GM21423 (cell line): Measurements from ENCODE around the gene COL28A1.
"Not testable (repeated sequence)": the region's sequence is repeated elsewhere in the genome, so short reads cannot be mapped to it uniquely, and the experiment has no call there.

Source experiments
- ATAC-seq: cut with Tn5 transposase; IDR thresholded peaks from one replicate; pipeline ENCODE4 v1.9.1; 2021; ENCODE audit warnings: mild to moderate bottlenecking, moderate library complexity; ENCODE audit not compliant: unreplicated experiment

Gene COL28A1

DNA sequence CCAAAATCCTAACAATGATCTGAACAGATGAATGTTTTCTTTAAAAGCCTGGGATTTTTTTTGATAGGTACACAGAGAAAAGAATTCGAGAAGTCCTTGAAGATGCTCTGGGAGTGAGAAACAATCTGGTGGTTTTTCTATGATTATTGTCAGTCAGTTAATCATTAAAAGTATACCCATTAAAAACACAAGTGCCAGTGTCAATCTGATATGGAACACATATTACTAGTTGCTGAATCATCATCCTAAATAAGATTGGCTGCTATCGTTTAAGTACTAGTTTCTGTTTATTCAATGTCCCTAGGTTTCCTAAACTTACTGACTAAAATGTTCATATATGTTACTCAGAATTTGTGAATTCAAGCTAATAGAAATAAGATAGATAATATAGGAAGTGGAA lies 16.1 kb downstream of the COL28A1 start:
- ATAC-seq = no peak

DNA sequence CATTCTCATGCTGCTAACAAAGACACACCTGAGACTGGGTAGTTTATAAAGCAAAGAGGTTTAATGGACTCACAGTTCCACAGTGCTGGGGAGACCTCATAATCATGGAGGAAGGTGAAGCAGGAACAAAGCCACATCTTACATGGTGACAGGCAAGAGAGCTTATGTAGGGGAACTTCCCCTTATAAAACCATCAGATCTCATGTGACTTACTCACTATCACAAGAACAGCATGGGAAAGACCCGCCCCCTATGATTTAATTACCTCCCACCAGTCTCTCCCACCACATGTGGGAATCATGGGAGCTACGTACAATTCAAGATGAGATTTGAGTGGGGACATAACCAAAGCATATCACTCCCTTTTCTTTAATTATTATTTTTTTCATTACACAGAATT lies 16.6 kb downstream of the COL28A1 start:
- no peak for ATAC-seq

DNA sequence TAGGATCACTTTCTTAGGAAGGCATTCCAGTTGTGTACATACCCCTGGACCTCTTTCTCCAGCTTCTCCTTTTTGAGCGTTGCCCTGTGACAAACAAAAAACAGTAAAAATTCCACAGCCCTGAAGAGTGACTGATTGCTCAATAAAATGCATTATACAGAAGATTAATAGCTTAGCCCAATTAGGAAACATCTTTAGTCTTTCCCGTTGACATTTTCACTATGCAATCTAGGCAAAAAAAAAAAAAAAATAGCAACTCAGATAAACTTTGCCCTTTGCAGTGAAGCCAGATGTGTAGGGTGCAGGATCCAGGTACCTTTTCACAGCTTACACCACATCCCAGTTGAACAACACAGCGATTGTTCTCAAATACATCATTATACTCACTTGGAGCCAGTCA lies 17.9 kb downstream of the COL28A1 start:
- no peak for ATAC-seq

DNA sequence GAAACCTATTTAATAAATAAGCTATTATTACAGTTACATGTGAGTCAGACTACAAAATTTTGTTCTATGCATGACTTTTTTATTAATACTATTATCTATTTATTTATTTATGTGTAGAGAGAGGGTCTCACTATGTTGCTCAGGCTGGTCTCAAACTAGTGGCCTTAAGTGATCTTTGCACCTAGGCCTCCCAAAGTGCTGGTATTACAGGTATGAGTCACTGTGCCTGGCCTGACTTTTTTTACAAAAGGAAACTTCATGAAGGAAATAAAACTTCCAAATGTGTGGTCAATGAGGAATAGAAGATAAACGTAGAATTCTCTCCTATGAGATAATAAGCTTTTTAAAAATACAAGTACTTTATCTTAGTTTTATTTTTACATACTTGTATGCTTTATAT lies 19.0 kb downstream of the COL28A1 start:
- ATAC-seq = no peak

DNA sequence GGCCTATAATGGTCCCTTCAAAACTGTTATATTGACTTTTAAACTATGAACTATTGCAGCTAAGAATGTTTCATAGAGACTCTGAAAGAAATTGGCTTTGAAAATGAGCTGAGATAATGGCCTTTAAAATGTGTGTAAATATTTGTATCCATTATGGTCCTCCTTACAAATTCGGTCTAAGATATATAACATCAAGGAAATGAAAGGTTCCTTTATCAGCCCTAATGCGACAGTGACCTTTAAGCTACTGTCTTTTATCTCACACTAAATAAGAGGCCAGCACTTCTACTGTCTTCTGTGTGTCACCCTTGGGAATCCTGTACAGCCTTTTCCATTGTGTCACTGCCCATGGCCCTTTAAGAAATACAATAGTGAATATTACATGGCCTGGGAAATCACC lies 19.5 kb downstream of the COL28A1 start:
- no peak for ATAC-seq

DNA sequence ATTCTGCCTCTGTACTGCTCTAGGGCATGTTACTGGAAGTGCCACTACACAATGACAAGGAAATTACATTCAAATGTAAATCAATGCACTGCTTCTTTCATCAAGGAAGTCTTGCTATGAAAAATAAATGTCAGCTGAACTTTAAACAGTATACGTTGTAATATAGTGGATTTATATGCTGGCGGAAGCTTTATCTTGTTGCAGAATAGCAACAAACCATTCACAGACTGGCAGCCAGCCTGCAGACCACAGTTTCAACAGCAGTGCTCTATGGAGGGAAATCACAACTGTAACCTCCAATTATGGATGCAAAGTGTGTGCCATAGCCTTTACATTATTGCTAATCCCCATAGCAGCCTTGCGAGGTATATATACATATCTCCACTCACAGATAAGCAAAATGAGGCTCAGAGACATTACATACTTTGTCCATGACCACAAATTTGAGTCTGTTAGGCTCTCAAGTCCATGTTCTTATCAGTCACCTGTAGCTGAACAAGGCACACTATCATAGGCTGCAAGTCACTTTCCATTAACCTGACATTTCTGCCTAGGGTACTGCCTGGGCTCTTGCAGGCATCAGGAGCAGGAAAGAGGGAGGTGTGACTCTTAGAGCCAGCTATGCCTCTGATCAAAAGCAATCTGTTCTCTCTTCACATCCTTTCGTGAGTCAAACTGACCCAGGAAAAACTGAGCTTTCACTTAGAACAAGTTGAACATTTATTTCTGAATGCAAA lies 22.6 kb downstream of the COL28A1 start:
- ATAC-seq = no peak

DNA sequence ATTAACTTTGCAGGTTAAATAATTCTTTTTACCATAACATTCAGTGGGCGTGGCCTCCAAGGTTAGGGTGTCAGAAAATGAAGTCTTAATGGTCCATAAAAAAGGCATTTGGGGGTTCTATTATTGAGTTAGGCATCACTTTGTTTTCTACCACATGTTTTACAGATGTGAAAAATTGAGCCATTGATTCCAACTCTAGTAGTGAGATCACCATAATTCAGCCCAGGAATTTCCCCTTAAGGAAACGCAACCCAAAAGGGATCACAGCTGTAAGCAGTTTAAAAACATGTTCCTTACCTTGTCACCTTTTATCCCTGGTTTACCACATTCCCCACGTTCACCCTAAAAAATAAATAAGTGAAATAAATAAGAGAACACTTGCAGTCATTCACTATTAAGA lies 24.9 kb downstream of the COL28A1 start:
- no peak for ATAC-seq

DNA sequence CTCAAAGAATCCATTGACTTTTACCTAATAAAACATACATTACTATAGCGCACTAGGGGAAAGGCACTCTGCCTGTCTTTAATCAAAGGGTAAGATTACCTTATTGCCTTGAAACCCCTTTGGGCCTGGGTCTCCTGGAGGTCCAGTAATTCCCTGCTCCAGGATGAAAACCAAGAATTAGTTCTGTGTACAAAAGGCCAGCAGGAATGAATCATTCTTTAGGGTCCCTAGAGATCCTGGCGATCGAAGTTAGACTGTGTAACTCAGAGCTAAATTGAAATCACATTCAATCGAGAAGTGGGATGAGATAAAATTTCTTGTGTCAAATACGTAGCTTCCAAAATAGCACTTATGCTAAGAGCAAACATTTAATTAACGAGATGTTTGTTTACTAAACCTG lies 29.8 kb downstream of the COL28A1 start:
- ATAC-seq = no peak

DNA sequence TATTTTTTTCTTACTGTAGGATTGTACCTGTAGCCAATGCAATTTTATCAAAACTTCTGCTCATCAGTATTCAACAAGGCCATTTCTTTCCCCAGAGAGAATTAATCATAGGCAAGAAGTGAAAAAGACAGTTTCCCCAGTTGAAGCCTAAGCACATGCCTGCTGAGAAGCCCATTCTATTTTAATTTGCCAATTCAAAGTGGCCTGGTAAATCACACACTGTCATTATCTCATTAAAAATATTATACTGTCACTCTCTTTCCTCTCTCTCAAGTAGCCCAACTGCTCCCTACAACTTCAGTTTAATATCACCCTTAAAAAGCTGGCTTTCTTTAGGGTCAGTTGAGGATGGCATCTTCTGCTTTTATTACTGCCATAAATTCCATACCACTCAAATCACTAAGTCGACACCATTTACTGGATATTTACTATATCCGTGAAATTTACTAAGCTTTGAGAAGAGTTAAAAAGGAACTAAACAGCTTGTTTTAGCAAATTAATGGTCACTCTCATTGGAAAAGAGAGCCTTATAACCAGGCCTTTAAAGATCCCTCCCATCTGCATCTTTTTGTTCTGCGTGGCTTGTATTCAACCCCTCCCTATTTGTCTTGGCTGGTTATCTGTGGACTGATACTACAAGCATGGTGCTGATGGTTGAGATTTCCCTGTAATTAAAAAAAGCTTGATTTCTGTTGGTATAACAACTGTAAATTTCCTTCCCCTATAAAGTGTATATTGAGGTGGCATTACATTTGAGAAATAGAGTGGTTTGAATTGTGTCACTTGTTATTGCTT lies 30.6 kb downstream of the COL28A1 start:
- no peak for ATAC-seq

DNA sequence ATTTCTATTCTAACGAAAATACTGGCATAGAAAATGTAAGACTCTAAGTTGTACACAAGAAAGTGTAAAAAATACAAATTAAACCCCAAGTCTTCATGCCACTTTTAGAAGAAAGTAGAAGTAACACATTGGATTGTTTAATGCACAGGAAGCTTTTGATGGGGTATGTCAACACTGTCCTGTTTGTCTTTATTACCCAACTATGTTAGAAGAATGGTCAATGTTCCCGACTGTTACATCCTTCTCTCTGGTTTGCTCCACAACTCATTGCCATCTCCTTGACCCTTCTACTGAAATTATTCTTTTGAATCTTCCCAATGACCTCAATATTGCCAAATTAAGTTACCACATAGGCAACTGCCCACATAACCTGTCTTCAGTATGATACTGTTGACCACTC lies 35.8 kb downstream of the COL28A1 start:
- no peak for ATAC-seq

DNA sequence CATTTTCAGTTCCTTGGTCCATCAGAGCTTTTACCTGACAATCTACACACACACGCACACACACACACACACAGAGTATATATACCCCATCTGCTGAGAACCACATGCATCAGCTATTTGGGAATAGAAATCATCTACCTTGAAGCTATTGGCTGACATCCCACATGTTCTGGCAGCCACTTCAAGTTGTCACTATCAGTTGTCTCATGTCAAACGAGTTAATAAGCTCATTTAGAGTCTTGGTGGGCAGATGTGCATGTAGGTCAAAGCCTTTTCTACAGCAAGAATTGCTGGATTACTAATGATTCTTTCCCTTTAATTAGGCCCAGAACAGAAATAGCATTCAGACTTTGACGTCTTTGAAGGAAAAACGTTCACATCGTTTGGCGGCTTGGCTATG lies 36.8 kb downstream of the COL28A1 start:
- ATAC-seq = no peak

DNA sequence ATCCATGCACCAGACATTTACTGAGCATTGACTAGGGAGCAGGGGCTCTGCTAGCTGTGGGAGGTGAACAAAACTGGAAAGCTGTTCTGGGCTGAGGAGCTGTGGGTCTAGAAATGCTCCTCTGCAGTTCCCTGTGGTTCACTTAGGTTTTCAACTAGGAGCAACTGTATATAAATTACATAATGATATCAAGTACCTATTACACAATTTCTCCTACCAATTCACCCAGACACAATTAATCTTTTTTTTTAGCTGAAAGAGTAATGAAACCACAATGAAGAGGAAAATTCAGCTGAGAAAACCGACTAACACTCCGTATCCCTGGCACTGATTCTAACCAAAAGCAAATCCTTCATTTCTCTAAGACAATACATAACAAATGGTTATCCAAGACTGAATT lies 39.4 kb downstream of the COL28A1 start:
- ATAC-seq = no peak

DNA sequence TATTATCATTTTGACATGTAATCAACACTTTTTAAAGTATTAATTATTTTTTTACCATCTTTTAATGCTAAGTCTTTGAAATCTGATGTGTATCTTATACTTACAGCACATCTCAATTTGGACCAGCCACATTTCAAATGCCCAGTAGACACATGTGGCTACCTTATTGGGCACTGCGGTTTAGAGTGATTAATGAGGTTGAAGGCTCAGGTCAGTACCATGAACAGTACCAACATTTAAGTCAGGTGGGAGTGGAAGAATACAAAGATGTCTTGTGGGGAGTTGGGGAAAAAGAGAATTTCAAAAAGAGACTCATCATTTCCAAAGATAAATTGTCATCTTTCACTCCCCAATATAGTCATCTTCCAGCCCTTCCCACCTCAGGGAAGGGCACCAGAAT lies 40.5 kb downstream of the COL28A1 start:
- no peak for ATAC-seq

DNA sequence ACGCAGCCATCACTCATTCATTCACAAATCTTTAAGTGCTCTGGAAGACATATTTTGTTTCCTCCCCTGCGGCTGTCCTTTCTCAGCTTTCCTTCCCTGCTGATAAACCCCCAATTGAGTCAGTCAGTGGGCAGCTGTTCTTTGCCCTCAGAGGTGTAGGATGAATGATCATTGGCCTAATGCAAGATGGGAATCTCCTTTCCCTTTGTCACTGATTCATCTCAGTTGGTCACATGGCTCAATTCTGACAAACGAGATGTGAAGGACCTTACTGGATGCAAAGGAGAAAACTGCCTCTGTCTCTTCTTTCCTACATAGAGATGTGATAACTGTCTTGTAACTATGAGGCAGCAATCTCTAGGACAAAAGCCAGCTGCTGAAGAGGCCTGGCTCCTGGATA lies 44.6 kb downstream of the COL28A1 start:
- no peak for ATAC-seq

DNA sequence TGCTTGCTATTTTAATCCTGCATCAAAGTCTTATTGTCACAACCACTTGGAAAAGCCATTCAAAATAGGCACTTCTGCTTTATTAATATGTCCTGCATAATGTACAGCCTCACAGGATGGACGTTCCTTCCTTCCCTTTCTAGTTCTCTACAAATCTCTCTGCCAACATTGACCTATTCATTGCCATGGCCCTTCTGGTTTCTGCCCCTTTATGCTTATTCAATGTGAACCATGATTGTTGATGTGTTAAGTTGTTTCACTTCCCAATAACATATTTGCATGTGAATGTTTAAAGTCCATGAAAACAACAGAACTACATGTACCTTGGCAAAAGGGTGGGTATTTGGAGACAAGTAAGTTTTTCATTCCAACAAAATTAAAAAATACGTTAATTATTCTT lies 45.7 kb downstream of the COL28A1 start:
- no peak for ATAC-seq

DNA sequence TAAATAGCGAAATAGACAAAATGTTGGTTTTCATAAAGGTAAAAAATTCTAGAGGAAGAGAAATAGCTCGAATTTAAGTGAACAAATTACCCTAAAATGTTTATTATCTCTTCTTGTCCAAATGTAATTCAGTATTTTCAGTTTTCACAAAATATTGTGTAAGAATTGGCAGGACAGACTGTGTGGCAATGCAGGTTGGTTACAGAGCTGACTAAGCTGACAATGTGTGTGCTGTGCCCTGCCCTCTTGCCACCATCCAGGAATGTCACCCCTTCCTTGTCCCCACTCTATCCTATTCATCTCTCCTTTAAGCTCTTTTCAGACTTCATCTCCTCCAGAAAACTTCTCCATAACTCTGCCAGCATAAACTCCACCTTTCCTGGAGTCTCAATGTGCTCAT lies 46.1 kb downstream of the COL28A1 start:
- no peak for ATAC-seq

DNA sequence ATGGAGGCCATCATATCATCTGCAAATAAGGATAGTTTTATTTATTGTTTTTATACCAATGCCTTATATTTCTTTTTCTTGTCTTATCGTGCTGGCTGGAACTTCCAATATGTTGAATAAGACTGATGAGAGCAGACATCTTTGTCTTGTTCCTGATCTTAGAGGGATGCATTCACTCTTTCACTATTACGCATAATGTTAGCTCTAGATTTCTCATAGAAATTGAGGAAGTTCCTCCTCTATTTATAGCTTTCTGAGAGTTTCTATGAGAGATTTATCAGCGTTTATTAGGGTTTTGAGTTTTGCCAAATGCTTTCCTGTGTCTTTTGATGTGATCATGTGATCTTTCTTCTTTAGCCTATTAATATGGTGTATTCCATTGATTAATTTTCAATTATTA lies 49.3 kb downstream of the COL28A1 start:
- no peak for ATAC-seq

DNA sequence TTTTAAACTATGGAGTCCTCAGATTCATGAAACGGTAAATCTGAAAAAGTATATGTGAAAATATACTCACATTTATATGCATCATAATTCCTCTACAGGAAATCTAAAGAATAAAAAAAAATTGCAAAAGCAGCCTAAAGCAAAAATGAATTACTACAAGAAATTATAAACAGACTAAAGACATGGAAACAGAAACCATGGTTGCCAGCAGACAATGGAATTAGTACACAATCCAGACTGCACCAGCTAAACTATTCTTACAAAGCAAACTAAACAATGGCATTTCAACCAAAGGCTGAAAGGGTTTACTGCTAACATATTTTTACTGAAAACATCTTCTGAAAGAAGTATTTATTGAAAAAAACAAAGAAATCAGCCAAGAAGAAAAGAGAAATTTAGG lies 51.6 kb downstream of the COL28A1 start:
- no peak for ATAC-seq

DNA sequence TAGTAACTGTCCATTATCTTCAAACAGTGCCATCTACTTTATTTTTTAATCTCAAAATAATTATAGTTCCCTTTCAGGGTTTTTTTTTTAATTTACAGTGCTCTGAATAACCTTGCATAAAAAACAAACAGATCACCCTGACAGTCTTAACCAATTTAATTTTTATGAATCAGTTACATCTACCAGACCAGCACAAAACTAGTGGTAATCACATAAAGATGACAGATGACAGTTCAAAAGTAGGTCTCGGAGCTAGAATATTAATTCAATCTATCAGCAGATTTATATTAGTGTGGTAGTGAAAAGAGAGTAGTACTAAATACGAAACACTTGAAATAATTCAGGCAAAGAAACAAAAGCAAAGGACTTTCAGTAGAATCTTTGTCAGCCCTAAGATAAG lies 53.9 kb downstream of the COL28A1 start:
- ATAC-seq = no peak

DNA sequence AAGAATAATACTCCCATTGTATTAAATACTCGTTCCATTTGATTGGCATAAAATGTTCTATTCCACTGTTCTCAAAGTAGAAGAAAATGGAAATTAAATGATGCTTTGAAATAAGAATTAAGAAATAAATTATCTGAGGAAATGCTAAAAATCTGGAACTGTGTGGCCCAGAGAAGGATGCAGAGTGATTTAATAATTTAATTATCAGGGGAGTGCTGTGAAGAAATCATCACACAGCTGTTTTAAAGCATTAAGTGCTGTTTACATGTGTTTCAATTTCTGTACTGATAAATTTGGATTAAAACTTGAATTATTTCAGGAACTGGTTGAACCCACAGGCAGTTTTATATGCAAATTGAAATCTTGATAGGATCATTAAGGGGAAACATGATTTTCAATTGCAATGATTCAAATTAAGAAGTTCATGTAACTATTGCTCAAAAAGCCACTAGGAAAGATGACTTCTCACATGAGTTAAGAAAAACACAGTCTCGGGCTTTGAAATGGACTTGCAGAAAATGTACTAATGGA lies 56.3 kb downstream of the COL28A1 start:
- no peak for ATAC-seq

DNA sequence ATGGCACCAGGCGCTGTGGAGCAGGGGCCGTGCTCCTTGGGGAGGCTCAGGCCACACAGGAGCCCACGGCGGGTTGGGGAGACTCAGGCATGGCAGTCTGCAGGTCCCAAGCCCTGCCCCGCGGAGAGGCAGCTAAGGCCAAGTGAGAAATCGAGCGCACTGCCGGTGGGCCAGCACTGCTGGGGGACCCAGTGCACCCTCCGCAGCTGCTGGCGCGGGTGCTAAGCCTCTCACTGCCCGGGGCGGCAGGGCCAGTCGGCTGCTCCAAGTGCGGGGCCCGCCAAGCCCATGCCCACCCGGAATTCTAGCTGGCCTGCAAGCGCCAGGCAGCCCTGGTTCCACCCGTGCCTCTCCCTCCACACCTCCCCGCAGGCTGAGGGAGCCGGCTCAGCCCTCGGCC lies 57.1 kb downstream of the COL28A1 start:
- ATAC-seq = no peak

DNA sequence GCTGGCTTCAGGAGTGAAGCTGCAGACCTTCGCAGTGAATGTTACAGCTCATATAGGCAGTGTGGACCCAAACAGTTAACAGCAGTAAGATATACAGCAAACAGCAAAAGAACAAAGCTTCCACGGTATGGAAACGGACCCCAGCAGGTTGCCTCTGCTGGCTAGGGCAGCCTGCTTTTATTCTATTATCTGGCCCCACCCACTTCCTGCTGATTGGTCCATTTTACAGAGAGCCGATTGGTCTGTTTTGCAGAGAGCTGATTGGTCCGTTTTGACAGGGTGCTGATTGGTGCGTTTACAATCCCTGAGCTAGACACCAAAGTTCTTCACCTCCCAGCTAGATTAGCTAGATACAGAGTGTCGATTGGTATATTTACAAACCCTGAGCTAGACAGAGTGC lies 58.0 kb downstream of the COL28A1 start:
- not testable (repeated sequence) for ATAC-seq
